Measurements from ENCODE around the gene TUBB8B. TPM values are rescaled to one million over a fixed set of nuclear protein-coding genes. Genes with fewer than 3 reads are reported as not detected.

Gene TUBB8B
- total RNA-seq, 2 experiments from 2014 or later = not detected

Other genes with a start within 250 kb of the TUBB8B start
- 10 to 100 TPM; 65.2 to 84.0 TPM for gene USP14, start 108.9 kb upstream of the TUBB8B start, total RNA-seq
- gene THOC1, start 218.4 kb upstream of the TUBB8B start, total RNA-seq = 10 to 100 TPM; 48.3 to 50.0 TPM

All from activated CD8-positive, alpha-beta memory T cell treated with anti-CD3 and anti-CD28 coated beads, Interleukin-2, amount 10 ng/mL, durations not matched to agents 7 days and 5 days (primary cell).